ENCODE results near the gene AK5. TPM values are rescaled to one million over a fixed set of nuclear protein-coding genes. Genes with fewer than 3 reads are reported as not detected.
A peak's percentile ranks its signal among the peaks of the same experiment; 100 is the strongest.

The AK5 gene
- 0.29 TPM for total RNA-seq (2013)
- polyA plus RNA-seq = under 1 TPM; 0.34 to 0.72 (median 0.48) TPM
- not detected in 2 replicates for polyA minus RNA-seq
- 0 to 3.5 (median 0.21) reads per million in 11 experiments for total RNA-seq

- Histone ChIP-seq H3K36me3 (replicated peaks in 1 of 2; ENCODE audit: control insufficient read depth in 1 of 2, insufficient read depth in 2 of 2, low read length in 2 of 2) (no peaks in the 10 kb centered on the region), H3K79me2 (ENCODE audit: insufficient read depth, low read length) (no peaks in the 10 kb centered on the region), H4K20me1 (ENCODE audit: insufficient read depth, low read length) (peaks cover 3% of the 10 kb centered on the region), H3K4me3 (replicated peaks in 1 of 3; ENCODE audit: low read depth in 2 of 3, low read length in 3 of 3) (peak within 1 kb of the TSS; percentile 33 to 74 (median 37)), H3K9me3 (replicated peaks in 1 of 2; ENCODE audit: control insufficient read depth in 1 of 2, insufficient read depth in 1 of 2, low read length in 2 of 2) (peaks cover 0 to 24% of the 10 kb centered on the region in 2 donors), H3K27ac (ENCODE audit: low read depth in 1 of 2, low read length in 2 of 2) (no peak within 1 kb of the TSS), H3K9ac (ENCODE audit: insufficient read depth, low read length, poor library complexity, severe bottlenecking) (peak within 1 kb of the TSS; percentile 46), H2AFZ (ENCODE audit: insufficient read depth, low read depth, low read length, poor library complexity, severe bottlenecking) (peak within 1 kb of the TSS; percentile 62), H3K4me1 (ENCODE audit: control insufficient read depth in 1 of 2, insufficient read depth in 2 of 2, low read length in 2 of 2) (peaks cover 32 to 34% of the 10 kb centered on the region in 2 donors), H3K4me2 (replicated peaks; ENCODE audit: extremely low read depth, low read length, poor library complexity, severe bottlenecking) (peak within 1 kb of the TSS; percentile 93), H3K27me3 (ENCODE audit: control insufficient read depth in 2 of 2, insufficient read depth in 2 of 2, low read length in 2 of 2) (peaks cover 81 to 93% of the 10 kb centered on the region in 2 donors)
- H3K36me3 Mint-ChIP-seq = peaks cover 0 to 20% of the 10 kb centered on the region in 2 donors
- peaks cover 73 to 88% (median 76%) of the 10 kb centered on the region in 3 donors for H3K27me3 Mint-ChIP-seq (ENCODE audit: low read depth in 3 of 3)
- no peak within 1 kb of the TSS for H3K27ac Mint-ChIP-seq
- peaks cover 0 to 8% (median 3%) of the 10 kb centered on the region in 7 donors for H3K9me3 Mint-ChIP-seq
- TF ChIP-seq CTCF (IDR thresholded peaks at IDR 0.05) = no peak
- WGBS (ENCODE audit: insufficient coverage) = 3% methylated on average over 70 of the region's 71 CpGs
- peak within 1 kb of the TSS; percentile 72 to 89 for H3K4me3 Mint-ChIP-seq
- intact Hi-C loops (cut with micrococcal nuclease) = no loop called here
- H3K4me1 Mint-ChIP-seq = peaks cover 38% of the 10 kb centered on the region
- peak in 2 of 3 donors; percentile 10 to 18 for DNase-seq
These were observed at the start of gene AK5 for GRCh38 chr1:77281491-77282186. AK5 (plus strand) TSS chr1:77282019; CDS start chr1:77282314, 295 bp downstream.

GRCh38 chr1:77232829-77233228, 49.0 kb upstream of the AK5 start:
- WGBS (ENCODE audit: insufficient coverage) = no CpG with 5 or more reads among the region's 1 CpG
- Histone ChIP-seq H3K4me2 (replicated peaks; ENCODE audit: extremely low read depth, low read length, poor library complexity, severe bottlenecking) (no peak overlapping the region), H2AFZ (ENCODE audit: insufficient read depth, low read depth, low read length, poor library complexity, severe bottlenecking) (no peak overlapping the region), H3K36me3 (replicated peaks in 1 of 2; ENCODE audit: control insufficient read depth in 1 of 2, insufficient read depth in 2 of 2, low read length in 2 of 2) (no peaks in the 10 kb centered on the region), H3K4me3 (replicated peaks in 1 of 3; ENCODE audit: low read depth in 2 of 3, low read length in 3 of 3) (no peak overlapping the region), H3K27me3 (ENCODE audit: control insufficient read depth in 2 of 2, insufficient read depth in 2 of 2, low read length in 2 of 2) (no peaks in the 10 kb centered on the region), H4K20me1 (ENCODE audit: insufficient read depth, low read length) (no peaks in the 10 kb centered on the region), H3K9me3 (replicated peaks in 1 of 2; ENCODE audit: control insufficient read depth in 1 of 2, insufficient read depth in 1 of 2, low read length in 2 of 2) (peaks cover 5 to 12% of the 10 kb centered on the region in 2 donors), H3K9ac (ENCODE audit: insufficient read depth, low read length, poor library complexity, severe bottlenecking) (no peak overlapping the region), H3K27ac (ENCODE audit: low read depth in 1 of 2, low read length in 2 of 2) (no peak overlapping the region), H3K79me2 (ENCODE audit: insufficient read depth, low read length) (no peaks in the 10 kb centered on the region), H3K4me1 (ENCODE audit: control insufficient read depth in 1 of 2, insufficient read depth in 2 of 2, low read length in 2 of 2) (peaks cover under 1 to 1% of the 10 kb centered on the region in 2 donors)
- peaks cover 0 to 5% of the 10 kb centered on the region in 2 donors for H3K36me3 Mint-ChIP-seq
- no peak overlapping the region for H3K4me3 Mint-ChIP-seq
- peaks cover 10 to 17% (median 15%) of the 10 kb centered on the region in 7 donors for H3K9me3 Mint-ChIP-seq
- H3K27ac Mint-ChIP-seq = no peak overlapping the region
- H3K27me3 Mint-ChIP-seq (ENCODE audit: low read depth in 3 of 3) = peaks cover 0 to 3% (median 0%) of the 10 kb centered on the region in 3 donors
- H3K4me1 Mint-ChIP-seq = peaks cover 2% of the 10 kb centered on the region
- intact Hi-C loops (cut with micrococcal nuclease) = no loop called here
- DNase-seq = no peak
- no peak for TF ChIP-seq CTCF (IDR thresholded peaks at IDR 0.05)
